ENCODE results near the gene DNPH1.

DNA sequence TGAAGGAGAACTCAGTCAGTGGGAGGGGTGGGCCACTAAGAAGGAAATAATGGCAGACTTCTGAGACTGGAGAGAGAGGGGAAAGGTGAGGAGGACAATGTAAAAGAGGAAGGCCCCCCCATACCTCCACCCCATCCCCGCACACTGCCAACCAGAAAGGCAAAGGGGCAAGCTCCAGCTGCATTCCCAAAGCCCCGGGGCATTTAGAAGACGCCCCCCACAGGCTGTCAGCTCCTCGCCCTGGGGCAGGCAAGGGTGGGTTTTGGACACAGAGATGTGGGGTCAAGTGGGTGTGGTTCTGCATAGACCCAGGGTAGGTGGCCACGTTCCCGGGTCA is 48.0 kb upstream of the DNPH1 start:
- TF ChIP-seq, protein P1, sequence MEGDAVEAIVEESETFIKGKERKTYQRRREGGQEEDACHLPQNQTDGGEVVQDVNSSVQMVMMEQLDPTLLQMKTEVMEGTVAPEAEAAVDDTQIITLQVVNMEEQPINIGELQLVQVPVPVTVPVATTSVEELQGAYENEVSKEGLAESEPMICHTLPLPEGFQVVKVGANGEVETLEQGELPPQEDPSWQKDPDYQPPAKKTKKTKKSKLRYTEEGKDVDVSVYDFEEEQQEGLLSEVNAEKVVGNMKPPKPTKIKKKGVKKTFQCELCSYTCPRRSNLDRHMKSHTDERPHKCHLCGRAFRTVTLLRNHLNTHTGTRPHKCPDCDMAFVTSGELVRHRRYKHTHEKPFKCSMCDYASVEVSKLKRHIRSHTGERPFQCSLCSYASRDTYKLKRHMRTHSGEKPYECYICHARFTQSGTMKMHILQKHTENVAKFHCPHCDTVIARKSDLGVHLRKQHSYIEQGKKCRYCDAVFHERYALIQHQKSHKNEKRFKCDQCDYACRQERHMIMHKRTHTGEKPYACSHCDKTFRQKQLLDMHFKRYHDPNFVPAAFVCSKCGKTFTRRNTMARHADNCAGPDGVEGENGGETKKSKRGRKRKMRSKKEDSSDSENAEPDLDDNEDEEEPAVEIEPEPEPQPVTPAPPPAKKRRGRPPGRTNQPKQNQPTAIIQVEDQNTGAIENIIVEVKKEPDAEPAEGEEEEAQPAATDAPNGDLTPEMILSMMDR (IDR thresholded peaks at IDR 0.05) = no peak
- no peak for TF ChIP-seq POLR2A (IDR thresholded peaks at IDR 0.05)
